ENCODE results near the gene CABYR. TPM values are rescaled to one million over a fixed set of nuclear protein-coding genes. Genes with fewer than 3 reads are reported as not detected.
"Not testable (repeated sequence)": the region's sequence is repeated elsewhere in the genome, so short reads cannot be mapped to it uniquely, and the experiment has no call there.

CABYR gene
- total RNA-seq, 1 donor from 2014 or later, result 0.74 TPM

DNA sequence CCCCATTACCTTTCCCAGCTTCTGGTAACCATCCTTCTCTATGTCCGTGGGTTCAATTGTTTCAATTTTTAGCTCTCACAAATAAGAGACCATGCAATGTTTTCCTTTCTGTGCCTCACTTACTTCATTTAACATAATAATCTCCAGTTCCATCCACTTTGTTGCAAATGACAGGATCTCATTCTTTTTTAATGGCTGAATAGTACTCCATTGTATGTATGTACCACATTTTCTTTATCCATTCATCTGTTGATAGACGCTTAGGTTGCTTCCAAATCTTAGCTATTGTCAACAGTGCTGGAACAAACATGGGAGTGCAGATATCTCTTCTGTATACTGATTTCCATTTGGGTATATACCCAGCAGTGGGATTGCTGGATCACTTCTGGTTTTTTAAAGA lies 1.8 kb downstream of the CABYR start:
- Histone ChIP-seq H3K36me3 (no peaks in the 10 kb centered on the region), H3K4me3 (no peak overlapping the region), H3K9me3 (no peaks in the 10 kb centered on the region), H3K4me1 (peaks cover 14% of the 10 kb centered on the region), H3K27me3 (no peaks in the 10 kb centered on the region), H3K27ac (no peak overlapping the region)
- TF ChIP-seq POLR2A (IDR thresholded peaks at IDR 0.05) (no peak), POLR2AphosphoS5 (IDR thresholded peaks at IDR 0.05; ENCODE audit: insufficient read depth in 1 of 2, low read depth in 1 of 2) (no peak)
- TF ChIP-seq, protein P1, sequence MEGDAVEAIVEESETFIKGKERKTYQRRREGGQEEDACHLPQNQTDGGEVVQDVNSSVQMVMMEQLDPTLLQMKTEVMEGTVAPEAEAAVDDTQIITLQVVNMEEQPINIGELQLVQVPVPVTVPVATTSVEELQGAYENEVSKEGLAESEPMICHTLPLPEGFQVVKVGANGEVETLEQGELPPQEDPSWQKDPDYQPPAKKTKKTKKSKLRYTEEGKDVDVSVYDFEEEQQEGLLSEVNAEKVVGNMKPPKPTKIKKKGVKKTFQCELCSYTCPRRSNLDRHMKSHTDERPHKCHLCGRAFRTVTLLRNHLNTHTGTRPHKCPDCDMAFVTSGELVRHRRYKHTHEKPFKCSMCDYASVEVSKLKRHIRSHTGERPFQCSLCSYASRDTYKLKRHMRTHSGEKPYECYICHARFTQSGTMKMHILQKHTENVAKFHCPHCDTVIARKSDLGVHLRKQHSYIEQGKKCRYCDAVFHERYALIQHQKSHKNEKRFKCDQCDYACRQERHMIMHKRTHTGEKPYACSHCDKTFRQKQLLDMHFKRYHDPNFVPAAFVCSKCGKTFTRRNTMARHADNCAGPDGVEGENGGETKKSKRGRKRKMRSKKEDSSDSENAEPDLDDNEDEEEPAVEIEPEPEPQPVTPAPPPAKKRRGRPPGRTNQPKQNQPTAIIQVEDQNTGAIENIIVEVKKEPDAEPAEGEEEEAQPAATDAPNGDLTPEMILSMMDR (IDR thresholded peaks at IDR 0.05), result no peak
- intact Hi-C loops (cut with DNase I), result no loop called here
- no peak for DNase-seq (ENCODE audit: extremely low spot score in 2 of 2)

DNA sequence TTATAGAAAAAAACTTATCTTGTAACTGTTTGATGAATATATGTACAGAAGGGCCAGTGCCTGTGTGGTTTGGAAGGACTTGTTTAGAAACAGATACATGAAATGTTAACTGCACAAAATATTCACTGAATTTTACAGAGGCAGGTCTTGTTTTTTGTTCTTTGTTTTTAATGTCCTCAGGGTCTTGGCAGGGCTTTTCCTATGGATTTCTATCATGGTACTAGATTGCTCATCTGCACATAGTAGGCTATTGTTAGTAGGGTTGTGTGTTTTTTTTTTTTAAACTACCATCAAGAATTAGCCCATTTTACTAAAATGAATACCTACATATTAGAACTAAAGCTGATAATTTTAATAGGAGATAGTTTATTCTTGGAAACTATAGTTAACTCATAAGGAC lies 3.5 kb downstream of the CABYR start:
- intact Hi-C loops (cut with DNase I), result no loop called here
- H3K4me3 ChIP-seq, result no peak overlapping the region
- no peak for DNase-seq (ENCODE audit: extremely low spot score in 2 of 2)

DNA sequence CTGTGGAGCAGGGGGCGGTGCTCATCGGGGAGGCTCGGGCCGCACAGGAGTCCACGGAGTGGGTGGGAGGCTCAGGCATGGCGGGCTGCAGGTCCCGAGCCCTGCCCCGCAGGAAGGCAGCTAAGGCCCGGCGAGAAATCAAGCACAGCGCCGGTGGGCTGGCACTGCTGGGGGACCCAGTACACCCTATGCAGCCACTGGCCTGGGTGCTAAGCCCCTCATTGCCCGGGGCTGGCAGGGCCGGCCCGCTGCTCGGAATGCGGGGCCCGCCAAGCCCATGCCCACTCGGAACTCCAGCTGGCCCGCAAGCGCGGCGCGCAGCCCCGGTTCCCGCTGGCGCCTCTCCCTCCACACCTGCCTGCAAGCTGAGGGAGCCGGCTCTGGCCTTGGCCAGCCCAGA lies 10.7 kb downstream of the CABYR start:
- H3K4me3 ChIP-seq; H3K4me1 ChIP-seq; H3K27me3 ChIP-seq; intact Hi-C loops (cut with DNase I); H3K9me3 ChIP-seq; H3K27ac ChIP-seq; DNase-seq (ENCODE audit: extremely low spot score in 2 of 2); H3K36me3 ChIP-seq: not testable (repeated sequence)

More for the DNA sequence above, 3.5 kb downstream of the CABYR start:
- Histone ChIP-seq H3K27me3 (no peaks in the 10 kb centered on the region), H3K4me1 (peaks cover 14% of the 10 kb centered on the region), H3K9me3 (no peaks in the 10 kb centered on the region), H3K27ac (no peak overlapping the region), H3K36me3 (no peaks in the 10 kb centered on the region)
- TF ChIP-seq, protein P1 (IDR thresholded peaks at IDR 0.05), result no peak
- no peak for TF ChIP-seq POLR2AphosphoS5 (IDR thresholded peaks at IDR 0.05; ENCODE audit: insufficient read depth in 1 of 2, low read depth in 1 of 2)
- TF ChIP-seq POLR2A (IDR thresholded peaks at IDR 0.05), result no peak

DNA sequence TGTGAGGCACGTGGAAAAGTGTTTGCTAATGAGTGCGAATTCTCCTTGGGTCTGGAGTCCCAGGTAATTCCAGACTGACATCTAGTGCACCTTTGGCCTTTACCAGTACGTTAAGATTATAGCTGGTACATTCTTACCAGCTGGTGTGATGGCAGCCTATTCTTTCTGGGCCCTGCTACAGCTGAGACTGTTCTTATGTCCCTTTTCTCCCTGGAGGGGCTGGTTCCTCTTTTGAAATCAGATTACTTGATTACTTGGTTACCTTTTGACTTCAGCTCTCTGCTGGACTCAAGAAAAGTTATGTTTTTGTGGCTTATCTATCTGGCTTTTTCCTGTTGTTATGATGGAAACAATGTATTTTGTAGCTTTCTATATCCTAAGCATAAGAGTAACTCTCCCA lies 14.5 kb downstream of the CABYR start:
- Histone ChIP-seq H3K4me3 (no peak overlapping the region), H3K36me3 (peaks cover 0 to 4% of the 10 kb centered on the region in 2 donors), H3K27me3 (no peaks in the 10 kb centered on the region), H3K9me3 (no peaks in the 10 kb centered on the region), H3K27ac (no peak overlapping the region), H3K4me1 (no peaks in the 10 kb centered on the region)
- DNase-seq (ENCODE audit: extremely low spot score in 2 of 2), result no peak
- TF ChIP-seq POLR2AphosphoS5 (IDR thresholded peaks at IDR 0.05; ENCODE audit: insufficient read depth in 1 of 2, low read depth in 1 of 2) (no peak), POLR2A (IDR thresholded peaks at IDR 0.05) (no peak)
- TF ChIP-seq, protein P1 (IDR thresholded peaks at IDR 0.05), result no peak
- intact Hi-C loops (cut with DNase I), result no loop called here

DNA sequence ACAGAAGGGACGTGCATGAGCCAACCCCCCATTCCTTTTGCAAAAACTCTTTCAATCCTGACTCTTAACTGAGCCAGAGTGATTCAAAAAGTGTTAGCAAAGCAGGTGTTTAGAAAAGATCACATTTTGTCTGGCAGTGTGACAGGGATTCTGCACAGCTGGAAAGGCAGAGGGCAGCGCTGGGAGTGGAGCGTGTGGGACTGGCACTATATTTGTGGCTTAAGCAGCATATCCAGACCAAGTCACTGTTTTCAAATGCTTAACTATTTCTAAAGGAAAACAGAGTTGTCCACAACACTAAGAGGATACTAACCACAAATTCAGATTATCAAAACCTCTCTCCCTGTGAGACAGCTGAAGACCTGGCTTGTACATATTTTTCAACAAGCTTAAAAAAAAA lies 19.0 kb downstream of the CABYR start:
- TF ChIP-seq, protein P1 (IDR thresholded peaks at IDR 0.05), result no peak
- TF ChIP-seq POLR2A (IDR thresholded peaks at IDR 0.05), result no peak
- no peak for TF ChIP-seq POLR2AphosphoS5 (IDR thresholded peaks at IDR 0.05; ENCODE audit: insufficient read depth in 1 of 2, low read depth in 1 of 2)

DNA sequence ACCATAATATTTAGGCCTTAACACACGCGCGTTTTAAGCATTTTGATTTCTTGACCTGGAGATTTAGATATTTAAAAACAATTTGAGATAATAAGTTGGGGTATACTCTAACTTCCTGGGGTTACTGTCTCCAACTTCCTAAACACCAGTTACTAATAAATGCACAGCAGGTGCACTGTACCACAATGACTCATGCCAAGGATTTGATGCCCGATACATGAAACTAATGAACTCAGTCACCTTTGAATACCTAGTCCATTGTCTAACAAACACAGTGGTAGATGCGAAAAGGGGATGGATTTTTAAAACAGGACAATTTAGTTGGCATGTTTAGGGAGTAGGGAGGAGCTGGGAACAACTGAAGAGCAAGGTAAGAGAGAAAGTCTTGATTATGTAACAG lies 21.2 kb downstream of the CABYR start:
- Histone ChIP-seq H3K4me3 (no peak overlapping the region), H3K27me3 (no peaks in the 10 kb centered on the region), H3K9me3 (no peaks in the 10 kb centered on the region), H3K36me3 (peaks cover 0 to 22% of the 10 kb centered on the region in 2 donors), H3K4me1 (no peaks in the 10 kb centered on the region), H3K27ac (no peak overlapping the region)
- TF ChIP-seq, protein P1 (IDR thresholded peaks at IDR 0.05), result no peak
- TF ChIP-seq POLR2AphosphoS5 (IDR thresholded peaks at IDR 0.05; ENCODE audit: insufficient read depth in 1 of 2, low read depth in 1 of 2), result no peak
- intact Hi-C loops (cut with DNase I), result no loop called here
- no peak for DNase-seq (ENCODE audit: extremely low spot score in 2 of 2)

More for the DNA sequence above, 19.0 kb downstream of the CABYR start:
- Histone ChIP-seq H3K9me3 (no peaks in the 10 kb centered on the region), H3K4me3 (no peak overlapping the region), H3K27ac (no peak overlapping the region), H3K27me3 (no peaks in the 10 kb centered on the region), H3K36me3 (peaks cover 0 to 12% of the 10 kb centered on the region in 2 donors), H3K4me1 (no peaks in the 10 kb centered on the region)
- intact Hi-C loops (cut with DNase I), result no loop called here
- DNase-seq (ENCODE audit: extremely low spot score in 2 of 2), result no peak
